B cell (primary cell): ENCODE results near the gene GPR22.

Experiments
- EZH2 ChIP-seq: IDR thresholded peaks from 2 replicates; pipeline ENCODE4 v1.6.1; 2012; ENCODE audit warnings: borderline replicate concordance, low read depth, mild to moderate bottlenecking, moderate library complexity, low read length; ENCODE audit not compliant: insufficient read depth, poor library complexity, severe bottlenecking
- TF ChIP-seq, protein P1 (sequence below): fragments of 200-600 bp; IDR thresholded peaks from one replicate; pipeline ENCODE4 v1.8.0; 2022; ENCODE audit warnings: antibody characterized with exemption, mild to moderate bottlenecking

DNA sequence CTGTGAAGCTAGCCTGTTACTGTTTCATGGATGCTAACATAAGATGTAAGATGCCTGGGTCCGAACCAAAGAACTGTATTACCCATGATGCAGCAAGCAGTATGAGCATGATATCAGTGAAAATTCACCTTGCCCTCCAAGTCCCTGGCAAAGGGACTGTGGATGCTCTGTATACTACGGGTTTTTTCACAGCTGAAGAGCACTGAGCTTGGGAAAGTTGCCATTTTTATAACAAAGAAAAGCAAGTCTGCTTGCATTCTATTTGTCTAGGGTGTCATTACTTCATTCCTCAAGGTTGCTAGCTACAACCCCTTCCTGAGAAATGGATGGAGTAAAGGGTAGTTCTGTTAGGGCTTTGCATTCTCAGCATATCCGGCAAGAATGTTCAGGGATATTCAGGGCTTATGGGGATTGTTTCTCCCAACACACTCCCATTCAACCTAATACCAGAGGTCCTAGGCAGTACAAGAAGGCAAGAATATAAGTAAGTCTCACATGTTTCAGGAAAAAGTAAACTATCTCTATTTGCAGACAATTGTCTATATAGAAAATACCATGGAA lies 5.1 kb upstream of the GPR22 start:
- TF ChIP-seq, protein P1, sequence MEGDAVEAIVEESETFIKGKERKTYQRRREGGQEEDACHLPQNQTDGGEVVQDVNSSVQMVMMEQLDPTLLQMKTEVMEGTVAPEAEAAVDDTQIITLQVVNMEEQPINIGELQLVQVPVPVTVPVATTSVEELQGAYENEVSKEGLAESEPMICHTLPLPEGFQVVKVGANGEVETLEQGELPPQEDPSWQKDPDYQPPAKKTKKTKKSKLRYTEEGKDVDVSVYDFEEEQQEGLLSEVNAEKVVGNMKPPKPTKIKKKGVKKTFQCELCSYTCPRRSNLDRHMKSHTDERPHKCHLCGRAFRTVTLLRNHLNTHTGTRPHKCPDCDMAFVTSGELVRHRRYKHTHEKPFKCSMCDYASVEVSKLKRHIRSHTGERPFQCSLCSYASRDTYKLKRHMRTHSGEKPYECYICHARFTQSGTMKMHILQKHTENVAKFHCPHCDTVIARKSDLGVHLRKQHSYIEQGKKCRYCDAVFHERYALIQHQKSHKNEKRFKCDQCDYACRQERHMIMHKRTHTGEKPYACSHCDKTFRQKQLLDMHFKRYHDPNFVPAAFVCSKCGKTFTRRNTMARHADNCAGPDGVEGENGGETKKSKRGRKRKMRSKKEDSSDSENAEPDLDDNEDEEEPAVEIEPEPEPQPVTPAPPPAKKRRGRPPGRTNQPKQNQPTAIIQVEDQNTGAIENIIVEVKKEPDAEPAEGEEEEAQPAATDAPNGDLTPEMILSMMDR, result no peak
- TF ChIP-seq EZH2, result no peak
